ENCODE measurements around the gene GPR152. TPM values are rescaled to one million over a fixed set of nuclear protein-coding genes. Genes with fewer than 3 reads are reported as not detected.
"Not testable (repeated sequence)": the region's sequence is repeated elsewhere in the genome, so short reads cannot be mapped to it uniquely, and the experiment has no call there.

Gene GPR152
- total RNA-seq, 1 experiment from 2014 or later: not detected

GRCh38 chr11:67476692-67477091, 24.2 kb upstream of the GPR152 start:
- not testable (repeated sequence) for H3K9me3 Mint-ChIP-seq; H3K4ac ChIP-seq (ENCODE audit: low read depth, low read length); H2AK5ac ChIP-seq (ENCODE audit: insufficient read length, low read length); H2BK5ac ChIP-seq (ENCODE audit: insufficient read length, low read length); H3K4me2 ChIP-seq (ENCODE audit: insufficient read depth, insufficient read length, low read length); H3K23me2 ChIP-seq (ENCODE audit: insufficient read length, low read depth, low read length, poor library complexity, severe bottlenecking); H2BK20ac ChIP-seq (ENCODE audit: low read depth, low read length, poor library complexity, severe bottlenecking); H2BK12ac ChIP-seq (ENCODE audit: insufficient read length, low read depth, low read length); H3K79me2 ChIP-seq (ENCODE audit: insufficient read depth, low read length); H3K23ac ChIP-seq (ENCODE audit: insufficient read length, low read depth, low read length); H4K91ac ChIP-seq (ENCODE audit: insufficient read length, low read depth, low read length); H3K27me3 ChIP-seq (ENCODE audit: insufficient read depth, low read length); H3K9me3 ChIP-seq (ENCODE audit: control insufficient read depth, low read depth, low read length); H3K36me3 Mint-ChIP-seq (ENCODE audit: insufficient read depth in 1 of 3, low read depth in 3 of 3); H3K27ac ChIP-seq (ENCODE audit: insufficient read length, low read depth, low read length); H2BK15ac ChIP-seq (ENCODE audit: low read depth, low read length); H3K14ac ChIP-seq (ENCODE audit: insufficient read depth, low read length); H3K4me3 Mint-ChIP-seq; H3K56ac ChIP-seq (ENCODE audit: insufficient read length, low read depth, low read length); H3K4me1 ChIP-seq (ENCODE audit: insufficient read depth, low read length); H2AFZ ChIP-seq (ENCODE audit: low read length); DNase-seq; H2BK120ac ChIP-seq (ENCODE audit: low read depth, low read length, poor library complexity, severe bottlenecking); H3K18ac ChIP-seq (ENCODE audit: insufficient read length, low read depth, low read length); H4K20me1 ChIP-seq (ENCODE audit: control insufficient read depth, insufficient read depth, insufficient read length); H4K8ac ChIP-seq (replicated peaks; ENCODE audit: insufficient read length, low read depth, low read length); H3K4me1 Mint-ChIP-seq; H3K27ac Mint-ChIP-seq; H4K5ac ChIP-seq (ENCODE audit: insufficient read length, low read depth, low read length); H3K79me1 ChIP-seq (ENCODE audit: insufficient read depth, low read depth, low read length, poor library complexity, severe bottlenecking); H3K9ac ChIP-seq (ENCODE audit: extremely low read depth, insufficient read length, low read length); H3T11ph ChIP-seq (ENCODE audit: low read length)
- WGBS (ENCODE audit: extremely low coverage, insufficient read length, low lambda C conversion rate): no CpG with 5 or more reads among the region's 10 CpGs
- H3K27me3 Mint-ChIP-seq (ENCODE audit: low read depth): peaks cover 20% of the 10 kb centered on the region
